ENCODE data around the gene FUZ.

Gene FUZ

GRCh38 chr19:49803529-49803856 is 9.6 kb downstream of the FUZ start:
- no peak for DNase-seq

GRCh38 chr19:49802836-49803528 is 10.1 kb downstream of the FUZ start:
- DNase-seq = no peak

GRCh38 chr19:49801966-49802661 is 11.0 kb downstream of the FUZ start:
- no peak for DNase-seq

- no peak for DNase-seq
Observed at GRCh38 chr19:49801401-49801888, 11.6 kb downstream of the FUZ start.

- DNase-seq = no peak
Observed at GRCh38 chr19:49800771-49801170, 12.3 kb downstream of the FUZ start.

GRCh38 chr19:49799798-49800376 is 13.2 kb downstream of the FUZ start:
- DNase-seq = peak; percentile 27

GRCh38 chr19:49799271-49799797 is 13.8 kb downstream of the FUZ start:
- DNase-seq = no peak

GRCh38 chr19:49798574-49798973 is 14.5 kb downstream of the FUZ start:
- no peak for DNase-seq

GRCh38 chr19:49795615-49796014 is 17.5 kb downstream of the FUZ start:
- no peak for DNase-seq

- DNase-seq = no peak
Observed at GRCh38 chr19:49793561-49793840, 19.6 kb downstream of the FUZ start.

- no peak for DNase-seq
Observed at GRCh38 chr19:49792829-49793560, 20.1 kb downstream of the FUZ start.

- DNase-seq = no peak
Observed at GRCh38 chr19:49791776-49792445, 21.2 kb downstream of the FUZ start.

- no peak for DNase-seq
Observed at GRCh38 chr19:49790866-49791265, 22.2 kb downstream of the FUZ start.

GRCh38 chr19:49788857-49789256 is 24.2 kb downstream of the FUZ start:
- no peak for DNase-seq

GRCh38 chr19:49787746-49788145 is 25.3 kb downstream of the FUZ start:
- DNase-seq = no peak

- no peak for DNase-seq
Observed at GRCh38 chr19:49786376-49786820, 26.7 kb downstream of the FUZ start.

GRCh38 chr19:49782515-49782914 is 30.6 kb downstream of the FUZ start:
- no peak for DNase-seq

GRCh38 chr19:49781394-49781793 is 31.7 kb downstream of the FUZ start:
- no peak for DNase-seq

- DNase-seq = no peak
Observed at GRCh38 chr19:49780861-49781260, 32.2 kb downstream of the FUZ start.

- DNase-seq = no peak
Observed at GRCh38 chr19:49779731-49780555, 33.1 kb downstream of the FUZ start.

GRCh38 chr19:49776371-49776764 is 36.7 kb downstream of the FUZ start:
- no peak for DNase-seq
